Hepatocyte (in vitro differentiated cells): ENCODE results near the gene LLGL2. TPM values are rescaled to one million over a fixed set of nuclear protein-coding genes. Genes with fewer than 3 reads are reported as not detected.

Experiments used
- DNase-seq: peaks from one replicate; pipeline ENCODE4 v3.0.0-alpha.2; 2016; ENCODE audit warnings: low spot score
- H2AFZ ChIP-seq: fragments of 200-600 bp; sonication (generic); 2 replicates; pipeline ENCODE4 v1.6.0; 2016; ENCODE audit warnings: antibody characterized with exemption, mild to moderate bottlenecking
- H3K27ac ChIP-seq: fragments of 200-600 bp; sonication (generic); 2 replicates; pipeline ENCODE4 v1.5.1; 2016; ENCODE audit warnings: mild to moderate bottlenecking
- H3K27me3 ChIP-seq: fragments of 200-600 bp; sonication (generic); 2 replicates; pipeline ENCODE4 v1.6.1; 2016
- H3K36me3 ChIP-seq: fragments of 200-600 bp; sonication (generic); replicated peaks from 2 replicates; pipeline ENCODE4 v1.5.1; 2016; ENCODE audit warnings: low read depth; ENCODE audit not compliant: insufficient read depth
- H3K4me1 ChIP-seq: fragments of 200-600 bp; sonication (generic); 2 replicates; pipeline ENCODE4 v1.5.1; 2016; ENCODE audit warnings: mild to moderate bottlenecking, moderate library complexity; ENCODE audit not compliant: insufficient read depth
- H3K4me2 ChIP-seq: fragments of 200-600 bp; sonication (generic); 2 replicates; pipeline ENCODE4 v1.6.0; 2016
- H3K4me3 ChIP-seq: fragments of 200-600 bp; sonication (generic); 2 replicates; pipeline ENCODE4 v1.5.1; 2016; ENCODE audit warnings: mild to moderate bottlenecking
- H3K79me2 ChIP-seq: fragments of 200-600 bp; sonication (generic); 2 replicates; pipeline ENCODE4 v1.6.0; 2017; ENCODE audit warnings: mild to moderate bottlenecking
- H3K9me2 ChIP-seq: fragments of 200-600 bp; sonication (generic); replicated peaks from 2 replicates; pipeline ENCODE4 v1.6.0; 2017; ENCODE audit warnings: mild to moderate bottlenecking; ENCODE audit not compliant: insufficient read depth
- H3K9me3 ChIP-seq: fragments of 200-600 bp; sonication (generic); 2 replicates; pipeline ENCODE4 v1.5.1; 2016; ENCODE audit warnings: low read depth, mild to moderate bottlenecking
- H4K20me1 ChIP-seq: fragments of 200-600 bp; sonication (generic); 2 replicates; pipeline ENCODE4 v1.6.0; 2016; ENCODE audit warnings: mild to moderate bottlenecking; ENCODE audit not compliant: insufficient read depth, poor library complexity, severe bottlenecking
- EZH2 ChIP-seq: fragments of 200-600 bp; sonication (generic); IDR thresholded peaks from 2 replicates; pipeline ENCODE4 v1.6.1; 2016; ENCODE audit warnings: antibody characterized with exemption, mild to moderate bottlenecking, borderline replicate concordance
- EZH2phosphoT487 ChIP-seq: fragments of 200-600 bp; sonication (generic); IDR thresholded peaks from one replicate; pipeline ENCODE4 v1.6.1; 2018; ENCODE audit warnings: antibody characterized with exemption, mild to moderate bottlenecking, low read depth, moderate library complexity; ENCODE audit not compliant: unreplicated experiment, severe bottlenecking
- whole genome bisulfite sequencing: methylation state at CpG from one replicate; pipeline ENCODE4 v1.1.6; 2016; ENCODE audit warnings: low lambda C conversion rate; ENCODE audit errors: missing lambda C conversion rate; 5-methylcytosine and 5-hydroxymethylcytosine counted together
- polyA plus RNA-seq: library from polyadenylated mRNA; unstranded; fragments of >200 nt; fragmentation: Nextera tagmentation; extraction: Ambion mirVana; gene quantifications from 2 replicates; pipeline ENCODE4 v1.2.1, GENCODE V29; 2016
- total RNA-seq: library from RNA; depleted of rRNA; stranded (reverse); fragments of >200 nt; gene quantifications from 2 replicates; pipeline ENCODE4 v1.2.3, GENCODE V29; 2014
- TF ChIP-seq, protein P1 (sequence below): fragments of 200-600 bp; sonication (generic); IDR thresholded peaks from 2 replicates; pipeline ENCODE4 v1.5.1; 2016; ENCODE audit warnings: antibody characterized with exemption, mild to moderate bottlenecking; ENCODE audit not compliant: poor library complexity

Gene LLGL2
- total and polyA plus RNA-seq, 2 experiments from 2014 or later, result 81.8 to 154 TPM

DNA sequence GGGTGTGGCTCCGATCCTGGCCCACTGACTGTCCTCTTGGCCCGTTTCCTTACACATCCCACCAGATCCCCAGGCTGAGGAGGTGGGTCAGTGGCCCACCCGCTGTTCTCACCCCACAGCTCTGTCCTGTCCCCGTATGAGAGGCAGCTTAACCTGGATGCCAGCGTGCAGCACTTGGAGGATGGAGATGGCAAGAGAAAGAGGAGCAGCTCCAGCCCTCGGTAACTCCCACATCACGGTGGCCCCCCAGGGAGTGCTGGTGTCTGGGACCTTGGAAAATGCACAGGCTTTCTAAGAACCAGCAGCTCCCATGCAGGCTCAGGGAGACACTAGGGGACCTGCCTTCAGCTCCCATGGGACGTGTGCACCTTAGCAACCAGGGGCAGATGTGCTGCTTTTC lies 4.2 kb upstream of the LLGL2 start:
- peaks cover 14% of the 10 kb centered on the region for H3K4me1 ChIP-seq

DNA sequence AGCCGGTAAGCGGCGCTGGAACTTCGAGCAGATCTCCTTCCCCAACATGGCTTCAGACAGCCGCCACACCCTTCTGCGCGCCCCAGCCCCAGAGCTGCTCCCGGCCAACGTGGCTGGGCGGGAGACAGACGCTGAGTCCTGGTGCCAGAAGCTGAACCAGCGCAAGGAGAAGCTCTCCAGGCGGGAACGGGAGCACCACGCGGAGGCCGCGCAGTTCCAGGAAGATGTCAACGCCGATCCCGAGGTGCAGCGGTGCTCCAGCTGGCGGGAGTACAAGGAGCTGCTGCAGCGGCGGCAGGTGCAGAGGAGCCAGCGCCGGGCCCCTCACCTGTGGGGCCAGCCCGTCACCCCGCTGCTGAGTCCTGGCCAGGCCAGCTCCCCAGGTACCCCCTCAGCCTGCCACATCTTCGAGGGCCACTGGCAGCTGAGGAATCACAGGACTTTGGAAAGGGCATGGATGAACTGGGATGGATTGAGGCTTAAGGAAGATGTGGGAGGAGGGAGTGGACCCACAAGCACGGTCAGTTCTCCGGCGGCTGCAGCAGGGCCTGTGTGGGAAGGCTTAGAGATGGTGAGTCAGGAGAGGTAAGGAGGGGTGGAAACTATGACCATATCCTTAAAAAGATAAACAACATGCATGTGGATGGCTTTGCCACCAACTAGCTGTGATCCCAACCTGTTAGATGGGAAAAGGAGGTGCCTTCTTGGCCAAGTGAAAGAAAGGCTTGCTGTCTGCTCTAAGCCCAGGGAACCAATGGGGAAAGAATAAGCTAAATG lies 3.4 kb upstream of the LLGL2 start:
- no peaks in the 10 kb centered on the region for H3K9me3 ChIP-seq
- peaks cover under 1% of the 10 kb centered on the region for H4K20me1 ChIP-seq
- H3K27me3 ChIP-seq, result no peaks in the 10 kb centered on the region
- no peaks in the 10 kb centered on the region for H3K9me2 ChIP-seq
- H2AFZ ChIP-seq, result no peak overlapping the region
- no peak for DNase-seq
- peaks cover 14% of the 10 kb centered on the region for H3K4me1 ChIP-seq
- no peak overlapping the region for H3K4me2 ChIP-seq
- H3K4me3 ChIP-seq, result no peak overlapping the region
- no peak overlapping the region for H3K27ac ChIP-seq
- 96% methylated on average over 33 of the region's 33 CpGs for WGBS
- peaks cover 31% of the 10 kb centered on the region for H3K79me2 ChIP-seq
- H3K36me3 ChIP-seq, result no peaks in the 10 kb centered on the region
- TF ChIP-seq EZH2 (no peak), EZH2phosphoT487 (no peak)
- TF ChIP-seq, protein P1, sequence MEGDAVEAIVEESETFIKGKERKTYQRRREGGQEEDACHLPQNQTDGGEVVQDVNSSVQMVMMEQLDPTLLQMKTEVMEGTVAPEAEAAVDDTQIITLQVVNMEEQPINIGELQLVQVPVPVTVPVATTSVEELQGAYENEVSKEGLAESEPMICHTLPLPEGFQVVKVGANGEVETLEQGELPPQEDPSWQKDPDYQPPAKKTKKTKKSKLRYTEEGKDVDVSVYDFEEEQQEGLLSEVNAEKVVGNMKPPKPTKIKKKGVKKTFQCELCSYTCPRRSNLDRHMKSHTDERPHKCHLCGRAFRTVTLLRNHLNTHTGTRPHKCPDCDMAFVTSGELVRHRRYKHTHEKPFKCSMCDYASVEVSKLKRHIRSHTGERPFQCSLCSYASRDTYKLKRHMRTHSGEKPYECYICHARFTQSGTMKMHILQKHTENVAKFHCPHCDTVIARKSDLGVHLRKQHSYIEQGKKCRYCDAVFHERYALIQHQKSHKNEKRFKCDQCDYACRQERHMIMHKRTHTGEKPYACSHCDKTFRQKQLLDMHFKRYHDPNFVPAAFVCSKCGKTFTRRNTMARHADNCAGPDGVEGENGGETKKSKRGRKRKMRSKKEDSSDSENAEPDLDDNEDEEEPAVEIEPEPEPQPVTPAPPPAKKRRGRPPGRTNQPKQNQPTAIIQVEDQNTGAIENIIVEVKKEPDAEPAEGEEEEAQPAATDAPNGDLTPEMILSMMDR, result no peak

More for the DNA sequence above, 4.2 kb upstream of the LLGL2 start:
- Histone ChIP-seq H3K4me3 (no peak overlapping the region), H3K79me2 (peaks cover 31% of the 10 kb centered on the region), H4K20me1 (no peaks in the 10 kb centered on the region), H3K9me3 (no peaks in the 10 kb centered on the region), H3K27ac (no peak overlapping the region), H3K4me2 (no peak overlapping the region), H2AFZ (no peak overlapping the region), H3K9me2 (no peaks in the 10 kb centered on the region), H3K27me3 (no peaks in the 10 kb centered on the region), H3K36me3 (no peaks in the 10 kb centered on the region)
- DNase-seq, result no peak
- TF ChIP-seq, protein P1, result no peak
- no peak for TF ChIP-seq EZH2phosphoT487
- 93% methylated on average over 8 of the region's 8 CpGs for WGBS

DNA sequence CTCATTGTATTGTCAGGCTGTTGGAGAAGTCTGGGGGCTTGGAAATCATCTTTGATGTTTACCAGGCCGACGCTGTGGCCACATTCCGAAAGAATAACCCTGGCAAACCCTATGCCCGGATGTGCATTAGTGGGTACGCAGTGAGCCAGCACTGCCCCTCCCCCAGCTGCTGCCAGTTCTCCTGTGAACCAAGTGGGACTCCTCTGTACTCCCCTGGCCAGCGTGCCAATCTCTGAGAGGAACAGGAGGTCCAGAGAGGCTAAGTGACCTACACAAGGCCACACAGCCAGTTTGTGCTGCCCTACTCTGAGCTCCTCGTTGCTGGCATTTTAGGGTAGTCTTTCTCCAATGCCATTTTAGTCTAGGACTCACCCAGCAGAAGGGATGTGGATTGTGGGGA lies 1.9 kb upstream of the LLGL2 start:
- Histone ChIP-seq H3K4me3 (no peak overlapping the region), H4K20me1 (peaks cover 6% of the 10 kb centered on the region), H3K4me2 (no peak overlapping the region), H3K27me3 (no peaks in the 10 kb centered on the region), H2AFZ (no peak overlapping the region), H3K4me1 (peaks cover 6% of the 10 kb centered on the region), H3K36me3 (no peaks in the 10 kb centered on the region), H3K79me2 (peaks cover 33% of the 10 kb centered on the region), H3K27ac (no peak overlapping the region), H3K9me3 (no peaks in the 10 kb centered on the region), H3K9me2 (no peaks in the 10 kb centered on the region)
- no peak for TF ChIP-seq EZH2
- TF ChIP-seq EZH2phosphoT487, result no peak
- TF ChIP-seq, protein P1, result no peak
- DNase-seq, result no peak
- 93% methylated on average over 7 of the region's 7 CpGs for WGBS
